ENCODE results near the gene WDR70.
"Not testable (repeated sequence)": the region's sequence is repeated elsewhere in the genome, so short reads cannot be mapped to it uniquely, and the experiment has no call there.

The WDR70 gene

GRCh38 chr5:37575541-37576489, 196.7 kb downstream of the WDR70 start:
- no peak for DNase-seq

- DNase-seq = no peak
Measured at GRCh38 chr5:37576552-37576951, 197.4 kb downstream of the WDR70 start.

GRCh38 chr5:37578176-37578575, 199.1 kb downstream of the WDR70 start:
- no peak for DNase-seq

- DNase-seq = no peak
Measured at GRCh38 chr5:37580106-37580505, 201.0 kb downstream of the WDR70 start.

DNA sequence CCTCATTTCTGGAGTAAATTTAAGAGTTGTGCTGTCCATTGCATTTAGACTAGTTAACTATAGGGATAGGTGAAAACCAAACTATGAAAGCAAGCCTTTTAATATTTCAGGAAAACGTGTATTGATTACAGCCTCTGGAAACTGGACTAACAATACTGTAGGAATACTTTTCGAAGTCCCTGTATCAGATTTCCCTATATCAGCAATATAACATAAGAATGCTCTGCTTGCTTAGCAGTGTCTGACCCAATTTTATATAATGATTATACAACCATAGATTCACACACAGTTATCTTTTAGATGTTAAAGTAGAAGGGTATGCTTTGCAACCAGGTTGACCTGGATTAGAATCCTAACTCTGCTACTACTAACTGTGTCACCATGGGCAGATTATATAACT, 203.1 kb downstream of the WDR70 start:
- no peak for DNase-seq

- DNase-seq = not testable (repeated sequence)
Measured at GRCh38 chr5:37593292-37593691, 214.2 kb downstream of the WDR70 start.

- not testable (repeated sequence) for DNase-seq
Measured at GRCh38 chr5:37594864-37595263, 215.7 kb downstream of the WDR70 start.

DNA sequence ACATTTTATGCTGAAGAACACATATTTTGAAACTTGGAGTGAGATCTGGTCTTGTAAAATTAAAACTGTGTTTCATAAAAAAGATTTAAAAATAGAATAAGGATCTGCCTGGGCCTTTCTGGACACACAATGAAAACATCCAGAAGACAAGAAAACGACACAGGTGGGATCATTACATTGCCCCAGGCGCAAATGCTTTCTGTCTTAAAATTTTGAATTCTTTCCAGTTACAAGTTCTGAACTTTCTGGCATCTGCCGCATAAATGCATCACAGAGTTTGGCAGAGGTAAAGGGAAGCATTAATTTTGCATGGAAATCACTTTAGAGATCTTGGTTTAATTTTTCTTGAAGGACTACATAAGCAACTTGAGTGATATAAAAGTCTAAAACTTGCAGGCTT, 219.6 kb downstream of the WDR70 start:
- DNase-seq = no peak

DNA sequence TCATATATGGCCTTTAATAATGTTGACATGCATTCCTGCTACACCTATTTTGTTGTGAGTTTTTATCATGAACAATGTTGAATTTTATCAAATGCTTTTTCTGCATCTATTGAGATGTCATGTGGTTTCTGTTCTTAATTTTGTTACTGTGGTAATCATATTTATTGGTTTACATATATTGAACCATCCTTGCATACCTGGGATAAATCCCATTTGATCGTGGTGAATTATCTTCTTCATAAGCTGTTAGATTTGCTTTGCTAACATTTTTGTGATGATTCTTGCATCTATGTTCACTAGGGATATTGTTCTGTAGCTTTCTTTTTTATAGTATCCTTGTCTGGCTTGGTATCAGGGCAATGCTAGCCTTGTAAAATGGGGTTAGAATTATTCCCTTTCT, 222.0 kb downstream of the WDR70 start:
- no peak for DNase-seq

DNA sequence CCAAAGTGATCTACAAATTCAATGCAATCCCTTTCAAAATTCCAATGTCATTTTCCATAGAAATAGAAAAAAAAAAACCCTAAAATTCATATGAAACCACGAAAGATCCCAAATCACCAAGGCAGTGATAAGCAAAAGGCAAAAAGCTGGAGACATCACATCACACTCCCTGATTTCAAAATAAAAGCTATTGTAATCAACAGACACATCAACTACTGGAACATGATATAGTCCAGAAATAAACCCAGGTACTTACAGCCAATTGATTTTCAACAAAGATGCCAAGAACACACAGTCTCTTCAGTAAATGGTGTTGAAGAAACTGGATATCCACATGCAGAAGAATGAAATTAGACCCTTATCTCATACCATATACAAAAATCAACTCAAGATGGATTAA, 224.0 kb downstream of the WDR70 start:
- DNase-seq = no peak

GRCh38 chr5:37604290-37604689, 225.2 kb downstream of the WDR70 start:
- no peak for DNase-seq

DNA sequence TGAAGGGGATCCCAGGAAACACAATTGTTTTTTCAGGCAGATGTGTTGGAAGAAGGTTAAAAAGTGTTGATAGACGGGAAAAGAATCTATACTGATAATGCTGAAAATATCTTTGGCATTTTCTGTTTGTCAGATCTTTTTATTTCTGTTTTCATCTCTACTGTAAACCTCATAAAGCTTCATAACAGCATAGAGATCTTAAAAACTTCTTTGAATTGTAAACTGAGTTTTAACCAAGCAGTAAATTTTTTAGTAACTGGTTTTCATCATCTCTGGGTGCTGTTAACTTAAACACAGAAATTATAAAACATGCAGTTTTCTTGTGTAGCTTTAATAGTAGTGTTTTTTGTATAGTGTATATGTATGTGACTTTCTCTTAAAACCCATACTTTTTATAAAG, 227.0 kb downstream of the WDR70 start:
- no peak for DNase-seq

GRCh38 chr5:37606632-37607248, 227.6 kb downstream of the WDR70 start:
- no peak for DNase-seq

DNA sequence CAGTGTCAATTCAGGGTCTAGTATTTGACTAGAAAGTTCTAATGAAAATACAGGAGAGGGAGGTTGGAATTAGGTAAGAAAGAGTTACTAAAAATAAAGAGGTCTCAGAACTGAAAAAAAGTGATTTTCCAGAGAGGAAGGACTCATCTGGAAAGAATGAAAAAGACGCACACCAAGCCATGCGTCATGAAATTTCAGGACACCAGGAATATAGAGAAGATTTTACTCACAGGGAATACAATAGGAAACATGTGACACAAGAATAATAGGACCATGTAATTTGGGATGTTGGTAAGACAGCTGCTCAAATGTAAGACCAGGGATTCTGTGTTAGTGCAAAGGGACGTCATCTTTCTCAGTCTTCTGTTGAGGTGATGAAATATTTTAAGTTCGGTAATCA, 236.1 kb downstream of the WDR70 start:
- no peak for DNase-seq

DNA sequence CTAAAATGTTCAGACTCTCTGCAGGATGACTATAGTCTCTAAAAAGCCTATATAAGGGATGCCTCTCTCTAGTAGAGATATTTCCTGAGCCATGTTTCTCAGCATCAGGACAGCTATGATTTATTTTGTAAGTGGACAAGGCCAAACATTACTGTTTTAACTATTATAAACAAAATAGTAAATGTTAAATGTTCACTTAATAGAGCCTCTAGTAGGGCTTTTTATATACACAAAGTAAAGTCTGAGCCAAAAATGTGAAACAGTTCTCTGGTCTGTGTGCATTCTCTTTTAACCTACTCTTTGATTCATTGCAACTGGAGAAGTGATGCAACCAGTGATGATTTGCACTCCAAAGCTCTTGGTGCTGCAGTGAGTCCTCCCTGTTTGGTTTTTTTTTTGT, 240.2 kb downstream of the WDR70 start:
- DNase-seq = no peak

DNA sequence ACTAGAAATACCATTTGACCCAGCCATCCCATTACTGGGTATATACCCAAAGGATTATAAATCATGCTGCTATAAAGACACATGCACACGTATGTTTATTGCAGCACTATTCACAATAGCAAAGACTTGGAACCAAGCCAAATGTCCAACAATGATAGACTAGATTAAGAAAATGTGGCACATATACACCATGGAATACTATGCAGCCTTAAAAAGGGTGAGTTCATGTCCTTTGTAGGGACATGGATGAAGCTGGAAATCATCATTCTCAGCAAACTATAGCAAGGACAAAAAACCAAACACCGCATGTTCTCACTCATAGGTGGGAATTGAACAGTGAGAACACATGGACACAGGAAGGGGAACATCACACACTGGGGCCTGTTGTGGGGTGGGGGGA, 243.2 kb downstream of the WDR70 start:
- DNase-seq = not testable (repeated sequence)

GRCh38 chr5:37626266-37626665, 247.1 kb downstream of the WDR70 start:
- DNase-seq = no peak

DNA sequence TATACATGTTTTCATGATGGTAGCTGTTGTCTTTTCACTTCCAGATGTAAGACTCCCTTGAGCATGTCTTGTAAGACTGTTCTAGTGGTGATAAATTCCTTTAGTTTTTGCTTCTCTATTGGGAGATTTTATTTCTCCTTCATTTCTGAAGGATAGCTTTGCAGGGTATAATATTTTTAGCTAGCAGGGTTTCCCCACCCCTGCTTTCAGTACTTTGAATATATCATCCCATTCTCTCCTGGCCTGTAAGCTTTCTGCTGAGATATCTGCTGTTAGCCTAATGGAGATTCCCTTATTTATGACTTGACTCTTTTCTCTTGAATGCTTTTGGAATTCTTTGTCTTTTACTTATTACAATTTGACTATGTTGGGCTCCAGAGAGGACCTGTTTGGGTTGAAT, 249.8 kb downstream of the WDR70 start:
- DNase-seq = no peak

DNA sequence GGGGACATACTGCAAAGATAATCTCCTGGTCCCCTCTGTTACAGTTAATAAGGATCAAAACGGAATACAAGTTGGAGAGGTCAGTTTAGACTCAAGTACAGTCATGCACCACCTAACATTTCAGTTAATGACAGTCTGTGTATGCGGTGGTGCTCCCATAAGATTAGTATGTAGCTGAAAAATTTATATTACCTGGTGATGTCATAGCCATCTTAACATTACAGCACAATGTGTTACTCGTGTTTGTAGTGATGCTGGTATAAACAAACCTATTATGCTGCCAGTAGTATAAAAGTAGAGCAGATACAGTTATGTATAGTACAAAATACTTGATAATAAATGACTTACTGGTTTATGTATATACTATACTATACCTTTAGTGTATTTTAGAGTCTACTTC, 252.8 kb downstream of the WDR70 start:
- no peak for DNase-seq

- no peak for DNase-seq
Measured at GRCh38 chr5:37637165-37637845, 258.2 kb downstream of the WDR70 start.

DNA sequence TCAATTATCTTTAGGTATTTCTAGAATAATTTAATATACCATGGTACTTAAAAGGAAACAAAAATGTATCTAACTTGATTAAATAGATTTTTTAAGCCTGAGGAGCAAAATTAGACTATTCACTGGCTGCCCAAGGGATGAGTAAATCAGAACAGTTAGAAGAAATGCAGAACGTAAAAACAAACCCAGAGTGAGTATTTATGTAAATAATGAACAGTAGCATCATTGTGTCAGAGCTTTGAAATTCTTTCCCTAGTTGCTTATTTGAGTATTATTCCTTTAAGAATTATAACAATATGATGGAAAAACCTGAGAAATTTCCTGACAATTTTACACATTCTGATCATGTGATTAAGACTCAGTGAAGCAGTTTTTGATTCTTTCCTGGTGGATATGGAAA, 259.8 kb downstream of the WDR70 start:
- DNase-seq = no peak

- no peak for DNase-seq
Measured at GRCh38 chr5:37640088-37640487, 261.0 kb downstream of the WDR70 start.

DNA sequence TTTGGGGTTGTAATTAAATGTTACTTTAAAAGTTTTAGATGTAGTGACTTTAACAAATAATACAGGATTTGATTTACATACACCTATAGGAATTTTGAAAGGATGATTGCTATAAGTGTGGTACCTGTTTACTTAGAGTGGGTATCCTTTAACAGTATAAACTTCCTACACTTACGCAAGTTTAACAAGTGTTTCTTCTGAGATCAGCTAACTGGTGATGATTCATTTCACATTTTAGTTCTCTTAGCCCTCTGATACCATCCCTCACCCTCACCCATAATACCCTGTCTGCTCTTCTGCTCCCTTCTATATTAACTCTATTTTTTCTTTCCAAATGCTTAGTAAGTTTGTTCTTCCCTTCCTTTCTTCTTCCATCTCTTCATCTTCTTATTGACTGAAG, 262.8 kb downstream of the WDR70 start:
- no peak for DNase-seq

DNA sequence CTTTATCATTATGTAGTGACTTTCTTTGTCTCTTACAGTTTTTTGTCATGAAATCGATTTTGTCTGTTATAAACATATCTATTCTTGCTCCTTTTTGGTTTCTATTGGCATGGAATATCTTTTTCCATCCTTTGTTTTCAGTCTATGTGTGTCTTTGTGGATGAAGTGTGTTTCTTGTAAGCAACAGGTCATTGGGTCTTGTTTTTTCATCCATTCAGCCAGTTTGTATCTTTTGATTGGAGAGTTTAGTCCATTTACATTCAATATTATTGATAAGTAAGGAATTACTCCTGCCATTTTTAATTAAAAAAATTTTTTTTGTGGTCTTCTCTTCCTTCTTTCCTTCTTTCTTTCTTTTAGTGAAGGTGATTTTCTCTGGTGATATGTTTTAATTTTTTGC, 266.6 kb downstream of the WDR70 start:
- DNase-seq = no peak
